KBM-7 (cell line): Measurements from ENCODE around the gene NOVA2.

Experiments
- DNase-seq: peaks from one replicate; pipeline ENCODE4 v3.0.0-alpha.2; 2015
- in situ Hi-C: fragments of 300-500 bp; cut with MboI; formaldehyde crosslinking; loops from 2 replicates; pipeline ENCODE4 v1.14.3; 2020; ENCODE audit warnings: low sequenced_read_pairs, low pct_unique_long_range_greater_than_20kb, mixed read lengths

The NOVA2 gene

DNA sequence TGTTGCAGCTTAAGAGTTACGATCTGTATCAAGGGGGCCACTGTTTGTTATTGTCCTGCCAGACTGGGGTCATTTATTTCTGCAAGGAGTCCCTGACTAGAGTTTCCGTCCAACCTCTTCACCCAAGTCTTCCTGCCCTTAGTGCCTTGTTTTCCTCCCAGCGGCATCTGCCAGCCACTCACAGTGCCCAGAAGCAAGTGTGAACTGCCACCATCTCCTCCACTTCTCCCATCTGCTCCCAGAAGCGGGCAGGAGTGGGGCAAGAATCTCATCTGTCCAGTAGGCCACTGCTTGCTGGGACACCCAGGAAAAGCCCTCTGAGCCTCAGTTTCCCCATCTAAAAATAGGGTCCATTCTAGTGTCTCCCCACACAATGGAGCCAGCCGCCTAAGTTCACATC, 4.0 kb downstream of the NOVA2 start:
- no peak for DNase-seq
- in situ Hi-C loops: no loop called here

DNA sequence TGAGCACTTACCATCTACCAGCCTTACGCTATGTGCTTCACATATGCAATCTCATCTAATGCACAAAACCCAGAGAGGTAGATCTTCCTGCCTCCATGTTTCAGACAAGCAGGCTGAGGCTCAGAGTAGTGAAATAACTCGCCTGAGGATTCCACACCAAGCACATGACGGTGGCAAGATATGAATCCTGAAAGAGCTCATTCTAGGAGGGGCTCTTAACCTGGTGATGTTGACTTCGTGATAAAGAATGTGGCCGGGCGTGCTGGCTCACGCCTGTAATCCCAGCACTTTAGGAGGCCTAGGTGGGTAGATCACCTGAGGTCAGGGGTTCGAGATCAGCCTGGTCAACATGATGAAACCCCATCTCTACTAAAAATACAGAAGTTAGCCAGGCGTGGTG, 5.0 kb downstream of the NOVA2 start:
- no peak for DNase-seq
- in situ Hi-C loops: no loop called here

- DNase-seq: no peak
- in situ Hi-C loops: no loop called here
Observed at GRCh38 chr19:45967246-45967645, 6.4 kb downstream of the NOVA2 start.

GRCh38 chr19:45962021-45962420, 11.6 kb downstream of the NOVA2 start:
- in situ Hi-C loops: no loop called here

GRCh38 chr19:45960595-45961235, 12.9 kb downstream of the NOVA2 start:
- DNase-seq: no peak
- in situ Hi-C loops: no loop called here

More at GRCh38 chr19:45962021-45962420, 11.6 kb downstream of the NOVA2 start:
- DNase-seq: no peak

DNA sequence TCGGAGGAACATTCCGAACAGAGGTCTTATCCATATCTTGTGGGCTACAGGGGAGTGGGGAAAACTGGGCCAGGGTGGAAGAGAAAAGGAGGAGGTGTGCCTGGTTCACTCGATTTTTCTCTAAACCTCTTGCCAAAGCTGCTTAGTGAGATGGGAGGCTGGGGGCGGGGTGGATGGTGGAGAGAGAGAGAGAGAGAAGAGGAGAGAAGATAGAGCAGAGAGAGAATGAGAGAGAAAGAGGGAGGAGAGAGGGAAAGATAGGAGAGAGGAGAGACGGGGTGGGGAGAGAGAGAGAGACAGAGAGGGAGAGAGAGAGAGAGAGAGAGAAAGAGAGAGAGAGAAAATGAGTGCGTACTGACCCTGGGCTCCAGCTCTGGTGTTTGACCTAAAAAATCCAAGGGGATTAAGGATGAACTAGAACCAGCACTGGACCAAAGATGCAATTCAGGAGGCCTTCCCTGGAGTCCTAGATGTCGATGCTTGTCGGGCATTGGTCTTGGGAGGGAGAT, 14.1 kb downstream of the NOVA2 start:
- in situ Hi-C loops: no loop called here
- no peak for DNase-seq

- no peak for DNase-seq
- in situ Hi-C loops: no loop called here
Observed at GRCh38 chr19:45958769-45959516, 14.7 kb downstream of the NOVA2 start.

GRCh38 chr19:45958320-45958719, 15.3 kb downstream of the NOVA2 start:
- in situ Hi-C loops: no loop called here
- no peak for DNase-seq

DNA sequence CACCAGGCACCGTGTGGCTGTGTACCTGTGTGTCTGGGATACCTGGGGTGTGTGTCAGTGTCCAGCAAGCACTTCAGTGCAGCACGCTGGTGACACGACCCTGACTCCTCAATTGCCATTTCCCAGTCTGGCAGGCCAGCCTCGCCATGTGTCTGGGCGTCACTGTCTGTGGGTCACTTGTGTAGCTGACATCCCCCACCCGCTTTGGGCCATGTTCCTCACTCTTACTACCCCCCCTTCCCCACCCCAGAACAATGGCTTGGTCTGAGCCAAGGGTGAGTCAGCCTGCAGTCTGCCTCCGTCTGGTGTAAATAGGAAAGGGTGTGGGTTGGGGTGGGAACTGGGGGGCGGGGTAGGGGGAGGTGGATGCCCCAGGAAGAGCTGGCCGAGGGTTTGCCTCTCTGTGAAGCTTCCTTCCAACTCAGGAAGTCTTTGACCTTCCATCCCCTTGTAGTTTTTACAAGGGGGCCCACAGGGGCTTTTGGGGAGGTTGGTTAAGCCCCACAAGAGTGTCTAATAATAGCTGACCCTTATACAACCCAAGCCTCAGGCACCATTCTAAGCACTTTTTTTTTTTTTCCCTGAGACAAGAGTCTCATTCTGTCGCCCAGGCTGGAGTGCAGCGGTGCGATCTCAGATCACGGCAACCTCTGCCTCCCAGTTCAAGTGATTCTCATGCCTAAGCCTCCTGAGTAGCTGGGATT, 17.6 kb downstream of the NOVA2 start:
- in situ Hi-C loops: no loop called here
- DNase-seq: no peak

DNA sequence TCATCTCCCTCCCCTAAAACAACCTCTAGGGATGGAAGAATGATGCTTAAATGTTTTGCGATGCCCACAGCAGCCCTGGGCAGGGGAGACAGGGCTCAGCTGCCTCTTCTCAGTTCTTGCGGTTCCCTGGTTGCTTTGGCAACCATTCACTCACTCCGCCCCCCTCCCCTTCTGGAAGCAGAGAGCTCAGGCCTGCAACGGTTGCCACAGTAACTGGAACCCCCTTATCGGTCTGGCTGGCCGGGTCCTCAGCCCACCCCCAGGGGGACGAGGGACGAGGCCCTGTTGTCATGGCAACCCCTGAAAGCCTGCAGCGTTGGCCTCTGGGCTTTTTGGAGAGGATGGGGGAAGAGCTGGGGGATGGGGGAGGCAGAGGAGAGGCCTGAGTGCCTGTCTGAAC, 19.5 kb downstream of the NOVA2 start:
- in situ Hi-C loops: no loop called here
- DNase-seq: no peak

DNA sequence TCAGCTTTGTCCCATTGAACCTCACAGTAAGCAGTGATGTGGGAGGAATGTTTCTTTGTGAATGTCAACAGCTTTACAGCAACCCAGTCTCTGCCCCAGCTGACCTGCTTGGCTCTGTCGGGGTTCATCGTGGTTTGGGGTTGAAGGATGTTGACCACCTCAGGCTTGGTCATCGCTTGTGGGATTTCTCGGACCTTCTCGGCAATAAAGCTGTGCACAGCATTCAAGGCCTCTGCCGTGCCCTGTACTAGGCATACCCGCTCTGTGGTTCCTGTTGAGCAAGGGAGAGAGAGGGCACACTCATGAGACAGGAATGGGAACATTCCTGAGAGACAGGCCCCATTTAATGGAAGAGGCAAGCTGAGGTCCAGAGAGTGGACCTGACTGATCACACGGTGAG, 20.0 kb downstream of the NOVA2 start:
- in situ Hi-C loops: no loop called here
- DNase-seq: no peak

GRCh38 chr19:45952686-45953505, 20.8 kb downstream of the NOVA2 start:
- peak; percentile 71 for DNase-seq
- in situ Hi-C loops: no loop called here

DNA sequence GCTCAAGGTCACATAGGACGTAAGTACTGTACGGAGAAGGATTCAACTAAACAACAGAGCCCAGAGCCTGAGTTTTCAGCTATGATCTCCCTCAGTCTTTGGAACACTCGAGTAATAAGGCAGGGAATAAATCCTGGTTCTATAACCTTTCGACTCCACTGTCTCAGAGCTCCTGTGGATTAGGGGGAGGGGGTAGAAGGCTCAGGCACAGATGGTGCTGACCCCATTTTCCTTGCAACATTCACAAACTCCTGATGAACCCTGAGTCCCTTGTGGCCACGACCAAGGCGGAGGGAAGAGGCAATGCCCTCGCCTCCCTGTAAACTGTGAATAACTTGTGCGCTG, 21.4 kb downstream of the NOVA2 start:
- in situ Hi-C loops: no loop called here
- no peak for DNase-seq

GRCh38 chr19:45947926-45948325, 25.7 kb downstream of the NOVA2 start:
- DNase-seq: no peak
- in situ Hi-C loops: no loop called here

- in situ Hi-C loops: no loop called here
- no peak for DNase-seq
Observed at GRCh38 chr19:45940515-45940805, 33.2 kb downstream of the NOVA2 start.

DNA sequence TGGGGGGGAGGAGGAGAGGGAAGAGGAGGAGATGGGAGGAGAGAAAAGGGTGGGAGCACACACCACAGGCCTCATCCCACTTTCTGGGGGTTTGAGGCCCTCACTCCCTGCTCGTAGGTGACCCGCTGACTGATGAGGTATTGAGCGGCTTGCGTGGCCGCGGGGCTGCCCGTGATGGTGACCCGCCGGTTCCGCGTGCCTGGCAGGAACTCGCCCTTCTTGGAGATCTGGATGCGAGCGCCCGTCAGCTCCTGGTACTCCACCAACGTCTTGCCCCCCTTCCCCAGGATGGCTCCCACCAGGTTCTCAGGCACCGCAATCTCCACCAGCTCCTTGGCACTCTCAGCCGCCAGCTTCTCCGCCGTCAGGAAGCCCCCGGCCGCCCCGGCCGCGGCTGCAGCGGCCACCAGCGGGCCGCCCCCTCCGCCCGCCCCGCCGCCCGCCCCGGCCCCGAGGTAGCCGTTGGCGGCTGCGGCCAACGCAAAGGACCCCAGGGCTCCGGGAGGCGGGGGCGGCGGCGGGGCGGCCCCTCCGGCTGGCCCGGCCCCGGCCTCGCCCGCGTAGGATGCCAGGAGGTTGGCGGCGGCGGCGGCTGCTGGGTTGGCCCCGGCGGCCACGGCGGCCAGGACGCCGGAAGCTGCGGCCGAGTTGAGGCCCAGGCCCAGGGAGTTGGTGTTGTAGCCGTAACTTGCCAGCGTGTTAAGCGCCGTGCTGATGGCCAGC, 33.7 kb downstream of the NOVA2 start:
- in situ Hi-C loops: no loop called here

DNA sequence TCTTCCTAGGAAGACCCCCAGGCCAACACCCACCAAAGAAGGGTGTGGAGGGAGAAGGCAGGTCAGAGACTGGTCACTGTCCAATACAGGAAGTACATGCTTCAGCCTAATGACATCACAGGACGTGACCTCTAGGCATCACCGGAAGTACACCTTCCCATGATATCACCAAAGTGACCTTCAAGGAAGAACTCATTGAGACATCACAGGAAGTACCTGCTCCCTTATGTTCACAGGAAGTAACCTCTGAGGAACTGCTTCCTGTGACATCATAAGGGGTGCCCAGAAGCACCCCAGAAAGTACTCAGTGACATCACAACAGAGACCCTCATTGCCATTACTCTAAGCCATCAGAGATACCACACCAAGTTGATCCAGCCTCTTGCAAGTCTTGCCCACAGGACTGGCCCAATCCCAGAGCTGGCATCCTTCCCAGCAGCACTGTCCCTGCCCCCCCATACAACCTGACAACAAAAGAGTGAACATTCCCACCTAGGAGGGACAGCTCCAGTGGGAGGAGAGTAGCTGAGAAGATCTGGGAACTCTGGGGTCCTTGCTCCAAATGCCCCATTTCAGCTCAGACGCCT, 34.8 kb downstream of the NOVA2 start:
- no peak for DNase-seq
- in situ Hi-C loops: no loop called here

More for the DNA sequence above, 33.7 kb downstream of the NOVA2 start:
- DNase-seq: no peak

- no peak for DNase-seq
- in situ Hi-C loops: no loop called here
Observed at GRCh38 chr19:45935267-45935666, 38.4 kb downstream of the NOVA2 start.
